Natural killer cell (primary cell): ENCODE results near the gene VGF. TPM values are rescaled to one million over a fixed set of nuclear protein-coding genes. Genes with fewer than 3 reads are reported as not detected.

Source experiments
- ATAC-seq, 3 donors: fragments of 150-1000 bp in 2 of 3; fragments of 200-7000 bp in 1 of 3; cut with Tn5 transposase; 1 replicate in 1 of 3; 2 replicates in 2 of 3; pipeline ENCODE4 v1.10.0; 2021; ENCODE audit warnings: mild to moderate bottlenecking in 2 of 3, moderate library complexity in 2 of 3
- DNase-seq, 2 donors: peaks; one replicate each; pipeline versions ENCODE4 v3.0.0 to v3.0.0-alpha.2; 2013 to 2021; ENCODE audit warnings: mixed read lengths in 1 of 2
- H3K27ac ChIP-seq: one replicate; pipeline ENCODE4 v1.5.1; 2013; ENCODE audit warnings: mild to moderate bottlenecking, low read length
- H3K27me3 ChIP-seq: one replicate; pipeline ENCODE4 v1.6.1; 2013; ENCODE audit warnings: low read length; ENCODE audit not compliant: control insufficient read depth, insufficient read depth
- H3K36me3 ChIP-seq: one replicate; pipeline ENCODE4 v1.6.1; 2013; ENCODE audit warnings: low read length; ENCODE audit not compliant: control insufficient read depth, insufficient read depth
- H3K4me1 ChIP-seq: one replicate; pipeline ENCODE4 v1.6.1; 2013; ENCODE audit warnings: low read length; ENCODE audit not compliant: control insufficient read depth, insufficient read depth
- H3K4me3 ChIP-seq: one replicate; pipeline ENCODE4 v1.5.1; 2013; ENCODE audit warnings: low read length
- H3K9me3 ChIP-seq: one replicate; pipeline ENCODE4 v1.6.1; 2013; ENCODE audit warnings: low read length; ENCODE audit not compliant: control insufficient read depth, insufficient read depth
- H3K27ac Mint-ChIP-seq, 2 donors: one replicate each; pipeline ENCODE4 v1.8.0; 2022; ENCODE audit warnings: mild to moderate bottlenecking in 2 of 2, mixed read lengths in 2 of 2, moderate library complexity in 1 of 2
- H3K27me3 Mint-ChIP-seq, 2 donors: one replicate each; pipeline ENCODE4 v1.8.0; 2022; ENCODE audit warnings: low read depth in 2 of 2, mixed read lengths in 2 of 2
- H3K36me3 Mint-ChIP-seq: one replicate; pipeline ENCODE4 v1.8.0; 2022; ENCODE audit warnings: mixed read lengths
- H3K4me1 Mint-ChIP-seq, 2 donors: one replicate each; pipeline ENCODE4 v1.8.0; 2022; ENCODE audit warnings: mixed read lengths in 2 of 2
- H3K4me3 Mint-ChIP-seq: one replicate; pipeline ENCODE4 v1.8.0; 2022; ENCODE audit warnings: mild to moderate bottlenecking, moderate library complexity, mixed read lengths
- H3K9me3 Mint-ChIP-seq, 2 donors: one replicate each; pipeline ENCODE4 v1.8.0; 2022; ENCODE audit warnings: mixed read lengths in 2 of 2
- CTCF ChIP-seq: fragments of 200-600 bp; IDR thresholded peaks from one replicate; pipeline ENCODE4 v1.8.0; 2022; ENCODE audit warnings: antibody characterized with exemption
- WGBS: methylation state at CpG from one replicate; pipeline ENCODE4 v1.1.7; 2013; ENCODE audit warnings: missing lambda C conversion rate; ENCODE audit not compliant: insufficient coverage; 5-methylcytosine and 5-hydroxymethylcytosine counted together
- intact Hi-C: fragments of 100-400 bp; cut with micrococcal nuclease; formaldehyde crosslinking; loops from one replicate; pipeline ENCODE4 v1.14.2; 2022
- total RNA-seq, 4 donors: library from RNA; stranded (reverse); fragments of 120-200 nt in 1 of 4; gene quantifications; one replicate each; pipeline versions ENCODE4 v1.2.3 to v1.2.4, GENCODE V29; 2013 to 2022

VGF gene
- total RNA-seq, 3 donors from 2014 or later (not counting 1 experiment from before 2014, with no cell fraction given): not detected

- Histone ChIP-seq H3K27me3 (peaks cover 81% of the 10 kb centered on the region), H3K9me3 (peaks cover 5% of the 10 kb centered on the region), H3K4me1 (peaks cover 55% of the 10 kb centered on the region), H3K4me3 (no peak overlapping the region), H3K27ac (no peak overlapping the region), H3K36me3 (no peaks in the 10 kb centered on the region)
- Mint-ChIP-seq H3K27me3 (peaks cover 61 to 63% of the 10 kb centered on the region in 2 donors), H3K27ac (peak overlapping the region in 1 of 2 donors; percentile 19), H3K4me1 (peaks cover 36 to 69% of the 10 kb centered on the region in 2 donors), H3K4me3 (no peak overlapping the region), H3K9me3 (no peaks in the 10 kb centered on the region), H3K36me3 (no peaks in the 10 kb centered on the region)
- DNase-seq: no peak
- no peak for ATAC-seq
- WGBS: 7% methylated on average over 2 of the region's 6 CpGs
- intact Hi-C loops: loop anchor here (1.0 to 2.0 kb wide), 2 partner anchors 24 to 92 kb away; no protein-coding TSS in a partner anchor
- no peak for TF ChIP-seq CTCF
These were observed 3.2 kb upstream of the VGF start for GRCh38 chr7:101168412-101169049.

- H3K27me3 Mint-ChIP-seq: peaks cover 57 to 63% of the 10 kb centered on the region in 2 donors
- intact Hi-C loops: loop anchor here (2.0 kb wide), 1 partner anchor 91 kb away; no protein-coding TSS in a partner anchor
- TF ChIP-seq CTCF: no peak
- Histone ChIP-seq H3K4me3 (no peak overlapping the region), H3K4me1 (peaks cover 51% of the 10 kb centered on the region), H3K9me3 (peaks cover 5% of the 10 kb centered on the region), H3K27ac (no peak overlapping the region), H3K27me3 (peaks cover 74% of the 10 kb centered on the region), H3K36me3 (no peaks in the 10 kb centered on the region)
- H3K4me1 Mint-ChIP-seq: peaks cover 36 to 66% of the 10 kb centered on the region in 2 donors
- no peaks in the 10 kb centered on the region for H3K9me3 Mint-ChIP-seq
- H3K36me3 Mint-ChIP-seq: no peaks in the 10 kb centered on the region
- ATAC-seq: no peak
- peak overlapping the region in 1 of 2 donors; percentile 19 for H3K27ac Mint-ChIP-seq
- WGBS: 8% methylated on average over 12 of the region's 12 CpGs
- peak overlapping the region; percentile 35 for H3K4me3 Mint-ChIP-seq
- DNase-seq: peak in 1 of 2 donors; percentile 17
These were observed 2.5 kb upstream of the VGF start for GRCh38 chr7:101167645-101168411.

- 1% methylated on average over 14 of the region's 19 CpGs for WGBS
- H3K4me3 Mint-ChIP-seq: peak overlapping the region; percentile 55
- H3K4me1 Mint-ChIP-seq: peaks cover 36 to 62% of the 10 kb centered on the region in 2 donors
These were observed 1.7 kb upstream of the VGF start for GRCh38 chr7:101166909-101167644.

More at GRCh38 chr7:101166909-101167644, 1.7 kb upstream of the VGF start:
- Mint-ChIP-seq H3K36me3 (no peaks in the 10 kb centered on the region), H3K27me3 (peaks cover 58 to 63% of the 10 kb centered on the region in 2 donors), H3K27ac (peak overlapping the region in 1 of 2 donors; percentile 11), H3K9me3 (no peaks in the 10 kb centered on the region)
- no peak for TF ChIP-seq CTCF
- H3K27me3 ChIP-seq: peaks cover 74% of the 10 kb centered on the region
- H3K36me3 ChIP-seq: no peaks in the 10 kb centered on the region
- no peak for ATAC-seq
- intact Hi-C loops: no loop called here
- no peak overlapping the region for H3K27ac ChIP-seq
- peaks cover 5% of the 10 kb centered on the region for H3K9me3 ChIP-seq
- no peak overlapping the region for H3K4me3 ChIP-seq
- peaks cover 52% of the 10 kb centered on the region for H3K4me1 ChIP-seq
- DNase-seq: no peak
